ENCODE results near the gene RBFOX2.

RBFOX2 gene

GRCh38 chr22:35928285-35928798 lies 100.3 kb downstream of the RBFOX2 start:
- DNase-seq (ENCODE audit: low spot score), result no peak

DNA sequence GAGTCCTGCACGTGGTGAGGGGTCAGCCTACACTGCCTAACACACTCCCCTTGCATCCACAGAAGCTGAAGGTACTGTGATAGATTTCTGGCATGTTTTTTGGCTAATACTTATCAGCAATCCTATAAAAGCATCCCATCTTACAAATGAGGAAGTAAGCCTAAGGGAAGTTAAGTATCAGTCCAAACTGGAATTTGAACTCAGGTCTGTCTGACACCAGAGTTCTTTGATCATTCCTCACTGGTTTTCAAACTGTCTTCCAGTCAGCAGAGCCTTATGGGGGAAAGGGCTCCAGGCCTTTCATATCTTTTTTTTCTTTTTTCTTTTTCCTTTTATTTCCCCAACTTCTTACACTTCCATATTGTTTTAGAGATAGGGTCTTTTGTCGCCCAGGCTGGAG lies 105.6 kb downstream of the RBFOX2 start:
- no peak for DNase-seq (ENCODE audit: low spot score)

- peak; percentile 72 for DNase-seq (ENCODE audit: low spot score)
These were observed 106.8 kb downstream of the RBFOX2 start for GRCh38 chr22:35921777-35922176.

- DNase-seq (ENCODE audit: low spot score), result no peak
These were observed 107.6 kb downstream of the RBFOX2 start for GRCh38 chr22:35921044-35921443.

- no peak for DNase-seq (ENCODE audit: low spot score)
These were observed 109.6 kb downstream of the RBFOX2 start for GRCh38 chr22:35919002-35919542.

GRCh38 chr22:35918456-35918855 lies 110.2 kb downstream of the RBFOX2 start:
- DNase-seq (ENCODE audit: low spot score), result no peak

- no peak for DNase-seq (ENCODE audit: low spot score)
These were observed 111.0 kb downstream of the RBFOX2 start for GRCh38 chr22:35917651-35918050.

- peak; percentile 10 for DNase-seq (ENCODE audit: low spot score)
These were observed 113.1 kb downstream of the RBFOX2 start for GRCh38 chr22:35915477-35916013.

DNA sequence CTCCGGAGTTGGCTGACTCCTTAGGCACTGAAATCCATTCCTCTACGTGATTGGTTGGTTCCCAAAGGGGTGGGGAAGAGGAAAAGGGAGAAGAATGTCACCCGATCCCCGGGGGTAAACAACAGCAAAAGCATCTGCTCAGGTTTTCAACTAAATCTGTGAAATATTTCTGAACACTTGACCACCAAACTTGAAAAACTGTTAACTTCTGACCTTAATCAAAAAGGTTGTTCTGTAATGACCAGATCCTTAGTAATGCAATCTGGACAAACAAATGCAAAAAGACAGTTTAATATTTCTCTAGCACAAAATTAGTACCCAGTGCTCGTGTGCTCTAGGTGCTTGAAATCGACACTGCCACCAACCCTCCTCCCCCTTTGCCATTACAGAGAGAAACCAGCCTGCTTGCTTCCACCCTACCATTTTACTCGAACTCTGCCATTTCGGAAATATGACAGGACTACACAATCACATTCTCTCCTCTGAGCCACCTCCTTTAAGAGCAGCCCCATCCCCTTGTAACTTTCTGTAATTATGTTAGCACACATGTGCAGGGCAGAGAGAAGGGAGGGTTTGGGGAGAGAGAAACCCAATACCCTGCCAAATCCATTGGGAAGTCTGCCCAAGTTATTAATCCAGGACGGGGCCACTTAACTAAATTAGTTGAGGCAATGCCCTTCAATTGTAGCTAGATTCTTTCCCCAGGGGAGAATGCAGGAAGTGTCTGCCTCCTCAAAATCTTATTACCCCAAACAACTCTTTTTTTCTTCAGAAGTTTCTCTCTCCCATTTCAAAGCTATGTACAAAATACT lies 113.8 kb downstream of the RBFOX2 start:
- peak; percentile 40 for DNase-seq (ENCODE audit: low spot score)

DNA sequence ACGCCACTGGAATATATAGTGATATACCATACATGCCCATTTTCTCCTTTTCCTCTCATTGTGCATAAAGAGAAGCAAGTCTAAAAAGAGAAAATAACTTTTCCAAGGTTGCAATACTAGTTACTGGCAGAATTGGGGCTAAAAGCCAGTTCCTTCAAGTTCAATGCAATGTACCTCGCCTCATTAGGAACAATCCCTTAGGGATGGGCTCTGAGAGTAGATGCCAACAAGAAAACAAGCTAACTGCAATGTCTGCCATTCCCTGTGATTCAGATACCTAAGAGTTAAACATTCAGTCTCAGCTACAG lies 114.3 kb downstream of the RBFOX2 start:
- DNase-seq (ENCODE audit: low spot score), result no peak

DNA sequence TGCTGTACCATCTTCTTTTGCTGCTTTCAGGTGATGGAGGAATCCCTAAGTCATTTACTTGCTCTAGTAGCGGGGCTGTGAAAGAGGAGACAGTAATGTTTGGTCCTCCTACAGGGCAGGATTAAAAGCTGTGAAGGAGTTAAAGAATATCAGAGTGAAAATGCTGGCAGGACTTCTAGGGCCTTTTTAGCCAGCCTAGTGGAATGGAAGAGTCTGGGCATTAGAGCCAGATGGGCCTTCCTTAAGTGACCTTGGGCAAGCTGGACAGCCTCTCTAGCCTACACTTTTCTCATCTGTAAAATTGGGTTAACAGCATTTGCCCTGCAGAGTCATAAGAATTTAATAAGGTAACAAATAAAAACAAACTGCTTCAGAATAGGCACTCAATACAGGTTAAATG lies 114.7 kb downstream of the RBFOX2 start:
- no peak for DNase-seq (ENCODE audit: low spot score)

GRCh38 chr22:35912658-35913057 lies 116.0 kb downstream of the RBFOX2 start:
- DNase-seq (ENCODE audit: low spot score), result no peak

- DNase-seq (ENCODE audit: low spot score), result no peak
These were observed 116.7 kb downstream of the RBFOX2 start for GRCh38 chr22:35911877-35912276.

DNA sequence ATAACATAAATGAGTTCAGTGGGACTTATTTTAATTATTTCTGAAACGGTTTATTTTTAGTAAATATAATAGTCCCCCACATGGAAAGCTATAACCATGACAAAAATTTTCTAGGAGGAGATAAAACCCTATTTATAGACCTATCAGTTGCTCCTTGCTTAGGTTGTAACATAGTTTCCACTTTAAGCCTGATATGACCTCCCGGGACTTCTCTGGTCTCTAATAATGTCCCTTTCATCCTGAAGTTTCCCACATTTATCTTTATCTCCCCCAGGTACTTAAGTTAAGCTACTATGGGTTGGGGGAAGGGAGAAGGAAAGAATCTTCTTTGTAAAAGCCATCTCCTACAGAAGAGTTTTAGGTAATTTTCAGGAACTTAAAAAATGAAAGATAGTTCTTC lies 117.7 kb downstream of the RBFOX2 start:
- no peak for DNase-seq (ENCODE audit: low spot score)

DNA sequence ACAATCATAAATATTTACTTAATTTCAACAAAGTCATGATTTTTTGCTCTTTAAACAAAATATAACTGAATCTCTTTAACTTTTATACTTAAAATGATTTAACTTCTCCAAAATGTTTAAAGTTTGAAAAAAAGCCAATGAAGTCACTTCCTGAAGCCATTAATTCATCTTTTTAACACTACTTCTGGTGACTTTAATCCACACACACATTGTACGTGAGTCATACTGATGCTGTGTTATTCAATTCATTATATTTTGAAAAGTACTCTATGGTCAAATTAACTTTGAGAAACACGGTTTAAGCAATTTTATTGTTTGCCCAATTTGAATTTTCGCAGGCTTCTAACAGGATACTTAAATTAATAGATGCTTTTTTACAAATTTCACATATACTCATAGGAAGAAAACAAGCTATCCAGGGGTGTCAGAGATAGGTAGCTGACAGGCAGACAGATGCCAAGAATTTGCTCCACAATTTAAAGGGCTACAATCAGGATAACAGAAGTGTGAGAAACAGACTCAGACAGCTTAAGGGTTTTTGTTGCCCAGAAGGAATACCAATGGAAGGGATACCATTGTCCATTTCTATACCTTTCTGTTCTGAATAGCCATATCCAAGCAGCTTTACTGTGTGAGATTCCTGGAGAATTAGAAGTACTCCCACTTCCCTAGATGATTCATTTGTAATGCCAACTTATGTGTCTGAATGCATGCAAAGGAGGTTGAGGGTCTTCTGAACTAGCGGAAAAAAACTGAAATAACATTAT lies 118.4 kb downstream of the RBFOX2 start:
- no peak for DNase-seq (ENCODE audit: low spot score)

DNA sequence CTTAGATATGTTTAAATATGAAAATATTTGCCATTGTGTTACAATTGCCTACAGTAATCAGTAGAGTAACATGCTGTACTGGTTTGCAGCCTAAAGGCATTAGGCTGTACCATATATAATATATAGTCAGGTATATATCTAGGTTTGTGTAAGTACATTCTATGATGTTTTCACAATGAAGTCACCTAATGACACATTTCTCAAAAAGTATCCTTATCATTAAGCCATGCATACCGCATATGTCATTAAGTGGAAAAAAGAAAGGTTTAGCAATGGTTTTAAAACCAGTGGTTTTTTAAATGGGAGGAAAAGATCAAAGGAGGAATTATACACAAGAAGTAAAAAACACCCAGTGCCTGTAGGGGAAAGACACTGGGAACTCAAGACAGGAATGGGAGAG lies 122.7 kb downstream of the RBFOX2 start:
- DNase-seq (ENCODE audit: low spot score), result no peak

GRCh38 chr22:35904752-35905151 lies 123.9 kb downstream of the RBFOX2 start:
- no peak for DNase-seq (ENCODE audit: low spot score)

- DNase-seq (ENCODE audit: low spot score), result peak; percentile 9
These were observed 124.3 kb downstream of the RBFOX2 start for GRCh38 chr22:35904336-35904692.

DNA sequence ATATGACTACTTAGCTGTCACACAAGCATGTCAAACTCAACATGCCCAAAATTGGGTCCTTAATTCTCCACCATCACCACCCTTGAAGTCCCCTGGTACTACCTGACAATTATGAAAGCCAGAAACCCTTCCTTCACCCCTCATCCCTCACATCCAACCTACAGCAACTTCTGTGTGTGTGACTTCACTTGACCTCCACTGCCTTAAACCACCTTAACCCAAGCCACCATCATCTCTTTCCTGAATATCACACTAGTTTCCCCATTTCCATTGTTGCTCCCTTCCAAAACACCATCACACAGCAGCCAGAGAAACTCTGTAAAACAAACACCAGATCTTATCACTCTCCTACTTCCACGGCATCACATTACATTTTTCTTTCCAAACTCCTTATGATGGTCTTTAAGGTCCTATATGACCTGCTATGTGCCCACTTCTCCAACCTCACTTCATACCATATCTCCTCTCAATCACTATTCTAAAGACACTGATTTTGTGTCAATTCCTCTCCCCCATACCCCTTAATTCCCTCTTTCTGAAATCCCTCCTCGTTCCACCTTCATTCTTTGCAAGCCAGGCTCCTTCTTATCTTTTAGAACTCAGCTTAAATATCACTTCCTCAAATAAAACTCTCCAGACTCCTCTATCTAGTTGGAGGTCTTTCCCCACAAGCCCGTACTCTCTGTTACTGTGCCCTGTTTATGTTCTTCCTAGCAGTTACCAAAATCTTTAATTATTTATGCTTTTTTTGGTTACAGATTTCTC lies 124.9 kb downstream of the RBFOX2 start:
- DNase-seq (ENCODE audit: low spot score), result peak; percentile 22

- no peak for DNase-seq (ENCODE audit: low spot score)
These were observed 128.0 kb downstream of the RBFOX2 start for GRCh38 chr22:35900483-35901168.

DNA sequence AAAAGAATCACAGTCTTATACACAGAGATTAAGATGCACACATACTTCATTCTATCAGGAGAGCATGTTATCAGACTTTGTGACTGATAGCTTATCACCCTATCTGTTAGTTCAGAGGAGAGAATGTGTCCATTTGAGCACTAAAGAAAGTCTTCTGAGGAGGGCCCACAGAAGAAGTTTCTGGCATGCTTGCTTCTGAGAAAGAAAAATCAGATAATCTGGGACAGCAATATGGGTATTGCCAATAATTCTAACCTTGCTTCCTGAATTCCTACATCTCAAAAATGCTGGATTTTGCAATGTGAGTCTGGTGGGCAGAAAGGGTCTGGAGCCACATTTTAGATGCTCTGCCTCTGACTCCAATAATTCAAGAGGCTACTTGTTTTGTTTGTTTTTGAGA lies 128.9 kb downstream of the RBFOX2 start:
- DNase-seq (ENCODE audit: low spot score), result no peak

Data from NAMALWA (cell line).